ENCODE results near the gene ANXA4.
"Not testable (repeated sequence)": the region's sequence is repeated elsewhere in the genome, so short reads cannot be mapped to it uniquely, and the experiment has no call there.

Gene ANXA4

DNA sequence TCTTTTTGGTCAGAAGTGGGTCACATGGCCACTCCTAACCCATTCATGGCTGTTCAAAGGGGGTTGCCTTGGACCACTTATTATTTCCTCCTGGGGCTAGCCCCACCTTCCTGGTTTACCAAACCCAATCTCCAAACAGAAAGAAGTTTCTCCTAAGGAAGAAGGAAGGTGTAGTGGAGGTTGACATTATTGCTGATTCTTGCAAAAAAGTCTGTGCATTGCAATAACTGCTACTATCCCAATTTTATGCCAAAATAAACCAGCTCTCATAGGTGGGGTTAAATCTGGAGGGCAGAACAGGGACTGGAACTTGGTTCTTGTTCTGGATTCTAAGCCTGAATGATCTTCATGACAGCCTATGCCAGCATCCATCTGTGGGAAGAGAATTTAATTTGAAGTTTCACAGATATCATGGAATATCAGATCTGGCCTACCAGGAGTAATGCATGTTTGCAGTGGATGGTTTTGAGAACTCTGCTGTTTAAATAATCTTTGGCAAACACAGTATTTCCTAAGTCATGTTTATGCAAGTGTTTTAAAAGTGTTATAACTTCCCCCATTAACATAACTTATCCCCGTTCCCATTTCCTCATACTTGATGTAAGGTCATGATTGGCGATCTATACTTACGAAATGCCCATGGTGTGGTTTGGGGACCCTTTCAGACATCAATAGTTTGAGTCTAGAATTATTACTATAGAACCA lies 11.9 kb downstream of the ANXA4 start:
- no peak for DNase-seq (ENCODE audit: low read depth in 2 of 2)

DNA sequence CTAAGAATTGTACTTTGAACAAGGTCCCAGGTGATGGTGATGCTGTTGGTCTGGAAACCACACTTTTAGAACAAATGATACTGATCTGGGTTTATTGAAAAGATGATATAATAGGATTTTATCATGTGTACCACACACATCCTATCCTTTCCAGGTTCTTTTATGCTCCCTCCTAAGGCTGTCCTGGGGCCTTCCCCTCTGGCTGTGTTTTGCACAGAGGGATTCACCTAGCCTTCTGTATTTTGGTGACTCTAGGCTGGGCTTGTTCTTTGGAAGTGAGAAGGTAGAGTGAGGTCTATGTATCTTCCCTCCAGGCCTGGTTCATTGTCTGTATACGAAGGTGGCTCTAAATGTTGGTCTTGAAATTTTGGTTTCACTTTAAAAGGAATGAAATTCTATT lies 12.7 kb downstream of the ANXA4 start:
- DNase-seq (ENCODE audit: low read depth in 2 of 2): no peak

DNA sequence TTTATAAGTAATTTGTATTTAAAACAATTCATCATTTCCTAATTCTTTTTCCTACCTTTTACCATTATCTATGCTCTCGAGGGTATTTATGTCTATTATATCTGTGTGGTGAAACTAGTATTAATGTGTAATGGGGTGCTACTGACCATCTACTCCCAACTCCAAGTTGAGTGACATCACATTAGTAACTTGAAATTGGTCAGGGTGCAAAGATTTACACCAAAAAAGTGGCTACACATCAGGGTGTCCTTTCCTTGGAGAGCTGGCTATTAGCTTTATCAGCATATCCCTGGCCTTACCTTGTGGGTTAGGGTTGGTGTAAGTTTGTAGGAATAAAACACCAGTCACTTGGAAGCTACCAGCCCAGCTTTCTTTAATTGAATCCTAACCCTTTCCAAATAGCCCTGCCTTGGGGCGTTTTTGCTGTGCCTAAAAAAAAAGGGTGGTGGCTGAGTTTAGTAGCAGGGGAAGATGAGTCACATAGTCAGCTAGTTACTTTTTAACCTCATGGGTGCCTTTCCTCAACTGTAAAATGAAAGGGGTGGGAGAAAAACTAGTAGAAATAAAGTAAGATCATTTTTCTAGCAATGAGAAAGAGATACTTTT lies 14.0 kb downstream of the ANXA4 start:
- DNase-seq (ENCODE audit: low read depth in 2 of 2): peak; percentile 15 to 20

DNA sequence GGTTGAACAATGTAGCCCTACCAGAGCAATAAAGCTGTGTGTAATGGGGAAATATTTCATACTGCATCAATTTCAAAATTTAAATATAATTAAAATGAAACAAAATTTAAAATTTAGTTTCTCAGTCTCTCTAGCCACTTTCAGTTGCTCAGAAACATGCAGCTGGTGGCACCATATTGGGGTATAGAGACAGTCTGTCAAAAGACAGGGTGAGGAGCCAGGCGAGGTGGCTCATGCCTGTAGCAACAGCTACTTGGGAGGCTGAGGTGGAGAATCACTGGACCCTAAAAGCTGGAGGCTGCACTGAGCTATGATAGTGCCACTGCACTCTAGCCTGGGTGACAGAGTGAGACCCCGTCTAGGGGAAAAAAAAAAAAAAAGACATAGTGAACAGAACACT lies 20.1 kb downstream of the ANXA4 start:
- no peak for DNase-seq (ENCODE audit: low read depth in 2 of 2)

DNA sequence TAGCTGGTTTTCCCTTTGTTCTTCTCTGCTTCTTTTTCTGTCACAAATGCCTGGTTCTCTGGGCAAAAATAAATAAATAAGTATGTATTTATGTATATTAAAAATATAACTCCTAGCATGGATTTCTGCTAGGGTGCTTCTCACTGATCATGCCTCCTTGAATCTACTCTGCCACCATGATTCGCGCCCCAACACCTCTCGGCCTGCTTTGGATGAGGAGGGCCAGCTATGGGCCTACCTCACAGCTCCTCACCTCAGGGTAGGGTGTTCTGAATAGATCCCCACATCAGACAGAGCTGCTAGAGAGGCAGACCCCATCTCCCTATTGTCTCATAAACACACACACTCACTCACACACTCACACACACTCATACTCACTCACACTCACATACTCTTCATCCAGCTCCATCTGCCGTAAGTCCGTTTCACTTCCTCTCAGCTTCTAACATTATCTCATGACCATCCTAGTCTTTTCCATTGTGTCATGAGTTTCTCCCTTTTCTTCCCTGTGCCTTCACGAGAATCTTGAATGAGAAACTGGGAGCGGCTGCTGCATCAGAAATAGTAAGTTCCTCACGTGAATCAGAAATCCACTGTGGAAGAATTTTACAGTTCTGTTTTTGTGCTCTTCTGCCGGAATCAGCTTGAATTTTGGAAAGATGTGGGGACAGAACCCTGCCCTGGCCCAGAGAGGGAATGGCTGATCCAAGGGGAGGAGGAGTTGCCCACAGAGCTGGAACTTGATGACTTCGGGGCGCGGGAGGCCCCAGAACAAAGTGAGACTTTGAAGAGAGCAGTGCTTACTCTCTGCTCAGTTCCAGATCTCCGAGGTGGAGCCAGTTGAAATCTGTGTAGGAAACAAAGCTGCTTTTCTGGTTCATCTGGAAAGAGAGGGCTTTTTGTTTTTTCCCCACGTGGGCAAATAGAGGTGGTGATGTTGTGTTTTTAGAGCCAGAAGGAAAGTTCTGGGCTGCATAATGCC lies 20.9 kb downstream of the ANXA4 start:
- DNase-seq (ENCODE audit: low read depth in 2 of 2): no peak

DNA sequence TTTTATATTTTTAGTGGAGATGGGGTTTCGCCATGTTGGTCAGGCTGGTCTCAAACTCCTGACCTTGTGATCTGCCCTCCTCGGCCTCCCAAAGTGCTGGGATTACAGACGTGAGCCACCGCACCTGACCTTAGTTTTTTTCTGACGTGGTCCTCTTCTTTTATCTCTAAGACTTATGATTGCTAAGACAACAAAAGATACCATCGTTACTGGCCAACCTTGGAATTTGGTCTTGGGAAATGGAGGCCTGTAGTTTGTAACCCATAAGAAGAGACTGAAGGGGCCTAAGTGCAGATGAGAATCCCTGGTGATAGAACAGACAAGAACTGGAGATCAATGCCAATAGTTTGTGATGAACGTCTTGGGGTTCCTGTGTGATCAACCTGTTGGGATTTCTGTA lies 21.9 kb downstream of the ANXA4 start:
- DNase-seq (ENCODE audit: low read depth in 2 of 2): not testable (repeated sequence)

DNA sequence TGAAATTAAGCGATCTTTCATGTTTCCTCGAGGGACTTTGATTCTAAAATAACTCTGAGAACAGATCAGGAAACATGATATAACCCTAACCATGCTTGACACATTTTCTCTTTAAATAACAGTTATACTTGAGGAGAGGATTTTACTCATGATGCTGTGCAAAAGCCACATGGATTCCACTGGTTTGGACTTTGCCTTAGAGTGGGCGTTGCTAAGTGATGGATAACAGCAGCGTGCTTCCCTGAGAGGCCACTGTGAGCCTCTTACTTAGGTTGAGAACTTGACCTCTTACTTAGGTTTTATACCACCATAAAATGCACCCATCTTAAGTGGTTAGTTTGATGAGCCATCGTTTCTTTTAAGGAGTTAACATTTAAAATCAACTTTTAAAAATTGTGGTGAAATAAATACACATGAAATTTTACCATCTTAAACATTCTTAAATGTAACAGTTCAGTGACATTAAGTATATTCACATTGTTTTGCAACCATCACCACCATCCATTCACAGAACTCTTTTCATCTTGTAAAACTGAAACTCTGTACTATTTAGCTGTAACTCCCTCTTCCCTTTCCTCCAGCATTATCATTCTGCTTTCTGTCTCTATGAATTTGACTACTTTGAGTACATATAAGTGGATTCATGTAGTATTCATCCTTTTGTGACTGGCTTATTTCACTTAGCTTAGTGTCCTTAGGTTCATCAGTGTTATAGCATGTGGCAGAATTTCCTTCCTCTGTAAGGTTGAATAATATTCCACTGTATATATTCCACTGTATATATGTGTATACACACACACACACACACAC lies 22.6 kb downstream of the ANXA4 start:
- no peak for DNase-seq (ENCODE audit: low read depth in 2 of 2)

DNA sequence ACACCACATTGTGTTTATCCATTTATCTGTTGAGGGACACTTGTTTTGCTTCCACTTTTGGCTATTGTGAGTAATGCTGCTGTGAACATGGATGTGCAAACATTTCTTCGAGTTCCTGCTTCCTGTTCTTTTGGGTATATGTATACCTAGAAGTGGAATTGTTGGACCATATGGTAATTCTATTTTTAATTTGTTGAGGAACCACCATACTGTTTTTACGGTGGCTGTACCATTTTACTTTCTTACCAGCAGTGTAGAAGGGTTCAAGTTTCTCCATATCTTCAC lies 23.1 kb downstream of the ANXA4 start:
- DNase-seq (ENCODE audit: low read depth in 2 of 2): no peak

DNA sequence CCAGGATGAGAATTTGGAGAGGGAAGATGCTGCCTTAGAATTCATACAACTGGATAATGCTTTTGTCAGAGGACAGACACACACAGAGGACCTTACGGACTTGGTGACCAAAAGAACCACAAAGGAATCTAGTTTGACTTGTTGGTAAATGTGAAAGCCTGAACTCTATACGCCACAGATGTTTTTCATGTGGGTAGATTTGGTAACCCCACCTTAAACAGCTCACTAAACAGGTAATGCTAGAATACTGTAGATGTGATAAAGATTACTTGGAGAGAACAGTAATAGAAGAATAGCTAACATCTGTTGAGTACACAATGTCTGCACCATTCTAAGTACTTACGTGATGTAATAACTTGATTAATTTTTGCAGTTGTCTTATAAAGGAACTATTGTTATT lies 24.1 kb downstream of the ANXA4 start:
- DNase-seq (ENCODE audit: low read depth in 2 of 2): no peak

DNA sequence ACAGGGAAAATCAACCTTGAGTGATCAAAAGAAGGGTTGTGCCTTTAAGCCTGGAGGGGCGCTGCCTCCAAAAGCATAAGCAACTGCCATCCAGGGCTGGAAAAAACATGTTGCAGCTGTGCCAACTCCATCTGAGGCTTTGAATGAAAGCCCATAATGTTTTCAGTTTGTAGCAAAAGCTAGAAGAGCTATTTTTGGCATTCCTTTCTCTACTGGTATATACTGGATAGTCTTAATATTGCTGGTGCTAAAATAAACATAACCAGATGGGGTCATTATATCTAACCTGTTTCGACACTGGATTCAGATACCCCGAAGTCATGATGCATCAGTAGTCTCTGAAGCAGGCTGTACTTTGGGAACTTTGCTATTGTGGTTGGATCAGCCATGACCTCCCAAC lies 25.1 kb downstream of the ANXA4 start:
- peak in 1 of 2 experiments; percentile 16 for DNase-seq (ENCODE audit: low read depth in 2 of 2)

DNA sequence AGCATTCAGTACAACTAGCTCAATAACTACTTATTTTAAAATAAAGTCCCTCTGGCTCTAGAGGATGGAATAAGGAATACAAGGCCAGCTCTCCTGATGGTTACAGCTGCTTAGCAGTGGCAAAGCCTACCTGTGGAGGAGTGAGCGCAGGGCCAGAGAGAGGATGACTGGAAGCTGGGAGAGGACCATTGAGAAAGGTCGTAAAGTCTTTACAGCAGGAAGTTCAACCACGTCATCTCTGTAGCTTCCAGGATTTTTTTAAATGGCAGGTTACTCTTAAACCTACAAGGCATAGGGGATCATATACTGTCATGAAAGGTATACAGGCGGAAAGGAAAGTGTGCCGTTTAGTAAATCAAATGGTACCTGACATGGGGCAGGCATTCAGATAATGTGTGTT lies 26.3 kb downstream of the ANXA4 start:
- no peak for DNase-seq (ENCODE audit: low read depth in 2 of 2)

DNA sequence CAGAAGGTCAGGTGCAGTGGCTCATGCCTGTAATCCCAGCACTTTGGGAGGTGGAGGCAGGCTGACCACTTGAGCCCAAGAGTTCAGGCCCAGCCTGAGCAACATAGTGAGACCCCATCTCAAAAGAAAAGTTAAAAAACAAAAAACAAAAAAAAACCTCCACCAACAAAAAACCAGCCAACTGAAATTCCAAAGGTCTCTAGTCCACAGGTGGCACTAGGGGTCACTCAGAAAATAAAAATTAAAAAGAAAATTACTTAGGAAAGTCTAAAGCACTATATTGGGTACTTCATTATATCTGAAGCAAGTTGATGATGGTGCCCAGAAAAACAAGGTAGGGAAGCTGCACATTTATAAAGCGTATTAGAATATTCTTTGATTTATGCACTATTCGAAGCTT lies 26.9 kb downstream of the ANXA4 start:
- no peak for DNase-seq (ENCODE audit: low read depth in 2 of 2)

DNA sequence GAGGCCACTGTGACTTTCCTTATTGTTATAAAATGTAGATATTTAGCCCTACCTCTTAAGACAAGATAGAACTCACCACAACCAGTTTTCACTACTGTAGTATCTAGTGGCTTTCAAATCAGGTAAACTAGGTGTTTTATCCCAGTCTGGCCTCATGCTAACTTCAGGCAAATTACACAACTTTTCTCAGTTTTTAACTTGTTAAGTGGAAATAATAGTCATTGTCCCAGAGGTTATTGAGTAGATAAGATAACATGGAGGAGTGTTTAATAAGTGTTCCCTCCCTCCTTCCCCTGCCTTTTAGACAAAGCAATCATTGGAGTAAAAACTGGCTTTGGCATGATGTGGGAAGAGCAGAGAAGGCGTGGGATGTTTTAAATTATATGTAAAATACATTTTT lies 27.3 kb downstream of the ANXA4 start:
- DNase-seq (ENCODE audit: low read depth in 2 of 2): no peak

DNA sequence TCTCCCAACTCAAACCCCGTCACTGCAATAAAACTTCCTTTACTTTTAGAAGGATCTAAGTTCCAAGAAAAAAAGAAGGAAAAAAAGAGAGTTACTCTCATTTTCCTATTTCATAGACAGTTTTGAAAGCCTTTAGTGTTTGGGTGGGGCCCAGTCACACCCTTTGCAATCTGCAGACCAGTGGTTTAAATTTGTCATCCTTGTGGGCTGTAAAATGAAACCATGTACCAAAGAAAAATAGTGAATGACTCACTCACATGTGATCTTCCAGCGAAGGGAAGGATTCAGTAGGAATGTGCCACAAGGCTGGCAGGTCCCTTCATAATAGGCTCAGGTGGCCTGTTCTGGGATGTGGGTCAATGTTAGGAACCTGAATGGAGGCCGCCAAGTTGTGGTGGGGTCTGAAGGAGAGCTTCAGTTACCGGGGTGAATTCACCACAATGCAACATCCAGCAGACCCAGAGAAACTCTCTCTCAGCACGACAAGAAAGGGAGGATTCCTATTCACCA lies 28.3 kb downstream of the ANXA4 start:
- peak; percentile 31 to 36 for DNase-seq (ENCODE audit: low read depth in 2 of 2)

DNA sequence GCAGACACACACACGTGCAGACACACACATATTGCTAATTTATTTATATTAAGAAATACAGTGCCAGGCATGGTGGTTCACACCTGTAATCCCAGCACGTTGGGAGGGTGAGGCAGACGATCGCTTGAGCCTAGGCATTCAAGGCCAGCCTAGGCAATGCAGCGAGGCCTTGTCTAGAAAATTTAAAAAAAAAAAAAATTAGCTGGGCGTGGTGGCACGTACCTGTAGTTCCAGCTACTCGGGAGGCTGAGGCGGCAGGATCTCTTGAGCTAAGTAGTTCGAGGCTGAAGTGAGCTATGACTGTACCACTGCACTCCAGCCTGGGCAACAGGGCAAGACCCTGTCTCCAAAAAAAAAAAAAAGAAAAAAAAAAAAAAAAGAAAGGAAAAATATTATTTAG lies 28.8 kb downstream of the ANXA4 start:
- DNase-seq (ENCODE audit: low read depth in 2 of 2): no peak

DNA sequence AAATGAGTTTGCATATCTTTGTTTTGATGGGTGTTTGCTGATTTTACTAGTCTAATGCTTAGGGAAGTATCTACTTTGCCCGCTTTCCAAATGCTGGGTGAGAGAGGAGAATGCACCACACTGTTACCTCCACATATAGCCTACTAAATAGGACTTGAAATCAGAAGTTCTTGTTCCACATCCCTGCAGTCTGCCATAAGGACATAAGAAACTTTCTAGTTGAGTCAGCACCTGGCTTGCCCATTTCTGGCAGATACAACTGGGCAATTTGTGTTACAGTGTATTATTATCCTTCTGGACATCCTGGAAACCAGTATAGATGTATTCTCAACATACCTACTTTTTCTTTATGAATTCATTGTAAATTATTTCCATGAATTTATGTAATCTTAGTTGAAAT lies 29.5 kb downstream of the ANXA4 start:
- no peak for DNase-seq (ENCODE audit: low read depth in 2 of 2)

DNA sequence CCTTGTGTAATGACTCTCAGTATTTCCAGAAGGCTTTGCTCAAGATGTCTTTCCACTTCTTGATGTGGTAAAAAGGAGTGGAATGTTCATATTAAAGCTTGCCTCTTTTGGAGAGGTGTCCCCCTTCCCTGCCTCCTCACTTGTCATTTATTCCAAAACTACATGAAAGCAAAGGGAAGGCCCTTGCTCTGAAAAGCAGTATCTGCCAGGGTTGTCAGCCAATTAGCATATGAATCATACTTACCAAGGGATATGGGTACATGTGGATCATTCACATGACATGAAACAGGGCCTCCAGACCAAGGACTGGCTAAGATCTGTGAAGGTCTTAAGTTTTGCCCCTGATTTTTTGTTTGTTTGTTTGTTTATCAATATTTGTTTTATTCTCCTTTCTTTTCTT lies 31.3 kb downstream of the ANXA4 start:
- DNase-seq (ENCODE audit: low read depth in 2 of 2): no peak

DNA sequence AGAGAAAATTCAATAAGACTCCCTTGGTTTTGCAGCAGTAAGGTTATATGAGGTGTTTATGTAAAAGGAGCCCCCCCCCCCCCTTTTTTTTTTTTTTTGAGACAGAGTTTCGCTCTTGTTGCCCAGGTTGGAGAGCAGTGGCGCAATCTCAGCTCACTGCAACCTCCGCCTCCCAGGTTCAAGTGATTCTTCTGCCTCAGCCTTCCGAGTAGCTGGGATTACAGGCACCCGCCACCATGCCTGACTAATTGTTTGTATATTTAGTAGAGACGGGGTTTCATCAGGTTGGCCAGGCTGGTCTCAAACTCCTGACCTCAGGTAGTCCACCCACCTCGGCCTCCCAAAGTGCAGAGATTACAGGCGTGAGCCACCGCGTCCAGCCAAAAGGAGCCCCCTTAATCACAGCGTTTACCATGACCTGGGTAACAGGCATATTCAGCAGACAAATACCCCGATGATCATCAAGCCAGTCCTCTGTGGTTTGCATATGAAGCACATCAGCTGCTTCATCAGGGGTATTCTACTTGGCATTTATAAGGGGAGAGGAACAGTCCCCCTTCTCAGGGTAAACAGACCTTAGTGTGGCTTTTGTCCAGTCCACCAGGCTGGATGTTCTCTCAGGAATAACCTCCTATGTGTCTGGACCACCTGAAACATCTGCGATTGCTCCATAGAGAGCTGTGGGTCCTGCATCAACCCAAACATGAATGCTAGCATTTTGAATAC lies 32.5 kb downstream of the ANXA4 start:
- DNase-seq (ENCODE audit: low read depth in 2 of 2): not testable (repeated sequence)

DNA sequence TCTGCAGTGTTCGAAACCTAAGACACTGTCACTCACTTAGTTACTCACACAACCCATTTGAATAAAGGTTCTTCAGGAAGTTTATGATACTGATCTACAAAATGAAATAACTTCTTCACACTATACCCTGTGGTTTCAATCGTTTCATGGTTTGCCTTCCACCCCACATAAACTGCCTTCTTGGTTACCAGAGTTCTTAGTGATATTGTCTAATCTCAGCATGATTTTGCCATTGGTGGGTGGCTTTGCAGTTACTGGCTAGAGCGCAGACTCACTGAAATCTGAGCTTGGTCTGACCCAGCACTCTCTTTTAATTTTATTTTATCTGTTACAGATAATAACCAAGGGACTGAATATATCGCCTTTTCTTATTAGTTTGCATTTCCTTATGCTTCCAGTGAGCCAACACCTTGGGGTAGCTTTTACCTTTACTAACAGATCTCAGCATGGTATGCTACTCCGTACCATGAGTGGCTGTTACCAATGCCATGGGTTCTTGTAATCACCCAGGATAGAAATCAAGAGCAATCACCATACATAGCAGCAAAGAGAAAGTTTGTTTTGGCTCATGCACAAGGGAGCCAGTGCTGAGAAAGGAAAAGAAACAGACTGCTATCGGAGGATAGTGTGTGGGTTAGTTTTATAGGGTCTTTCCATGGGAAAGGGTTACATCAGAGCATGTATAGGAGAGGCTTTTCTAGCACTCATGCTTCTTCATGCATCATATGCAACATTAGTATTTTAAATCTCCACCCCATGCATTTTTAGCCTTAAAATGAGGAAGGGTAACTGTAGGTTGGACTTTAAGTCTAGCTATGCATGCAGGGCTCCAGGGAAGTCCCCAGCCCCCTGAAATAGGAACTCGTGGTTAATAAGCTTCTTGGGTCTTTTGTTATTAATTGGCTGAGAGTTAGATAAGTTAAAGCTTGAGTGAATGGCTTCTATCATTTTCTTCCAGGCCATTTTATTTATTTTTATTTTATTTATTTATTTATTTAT lies 33.3 kb downstream of the ANXA4 start:
- DNase-seq (ENCODE audit: low read depth in 2 of 2): no peak
